Measurements from ENCODE around the gene ITPKB.
"Not testable (repeated sequence)": the region's sequence is repeated elsewhere in the genome, so short reads cannot be mapped to it uniquely, and the experiment has no call there.

The ITPKB gene

DNA sequence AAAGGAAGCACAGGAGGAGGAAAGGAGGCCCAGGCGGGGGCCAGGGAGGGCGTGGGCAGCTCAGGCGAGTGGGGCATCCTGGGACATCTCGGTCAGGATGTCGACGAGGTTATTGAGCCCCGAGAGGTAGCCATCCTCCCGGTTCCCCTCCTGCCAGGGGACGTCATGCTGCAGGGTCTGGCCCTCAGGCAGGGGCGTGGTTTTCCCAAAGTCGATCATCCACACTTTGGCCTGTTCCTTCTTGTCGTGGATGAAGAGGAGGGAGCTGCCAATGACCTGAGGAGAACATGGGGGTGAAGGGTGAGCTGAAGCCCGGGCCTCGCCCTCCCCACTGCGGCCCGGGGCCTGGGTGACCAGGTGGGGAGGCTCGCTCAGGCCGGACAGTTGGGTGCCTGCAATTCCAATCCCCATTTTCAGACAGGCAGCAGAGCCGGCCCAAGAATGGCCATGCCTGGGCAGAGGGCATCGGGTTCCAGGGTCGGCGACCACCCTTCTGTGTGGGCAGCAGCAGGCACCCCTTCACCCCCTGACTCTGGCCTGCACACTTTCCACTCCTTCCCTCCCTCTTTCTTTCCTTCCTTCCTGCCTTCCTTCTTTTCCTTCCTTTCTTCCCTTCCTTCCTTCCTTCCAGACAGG, 104.4 kb downstream of the ITPKB start:
- DNase-seq = no peak

DNA sequence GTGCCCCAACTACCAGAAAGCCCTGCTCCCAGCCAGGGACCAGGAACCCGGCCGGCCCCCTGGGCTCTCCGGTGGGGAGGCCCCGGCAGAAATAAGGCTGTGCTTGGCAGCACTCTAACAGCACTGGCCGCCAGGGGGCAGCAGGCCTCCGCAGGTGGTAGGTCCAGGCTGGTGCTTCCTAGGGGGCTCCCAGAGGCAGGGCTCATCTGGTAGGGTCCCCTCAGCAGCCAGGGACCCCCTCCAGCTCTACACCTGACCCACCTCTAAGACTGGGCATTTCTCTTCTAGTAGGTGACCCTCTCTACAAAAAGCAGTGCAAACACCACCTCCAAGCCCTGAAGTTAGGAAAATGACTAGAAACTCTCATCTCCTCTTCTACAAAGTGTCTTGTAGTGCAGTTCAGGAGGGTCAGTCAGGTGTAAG, 104.9 kb downstream of the ITPKB start:
- DNase-seq = peak; percentile 89

DNA sequence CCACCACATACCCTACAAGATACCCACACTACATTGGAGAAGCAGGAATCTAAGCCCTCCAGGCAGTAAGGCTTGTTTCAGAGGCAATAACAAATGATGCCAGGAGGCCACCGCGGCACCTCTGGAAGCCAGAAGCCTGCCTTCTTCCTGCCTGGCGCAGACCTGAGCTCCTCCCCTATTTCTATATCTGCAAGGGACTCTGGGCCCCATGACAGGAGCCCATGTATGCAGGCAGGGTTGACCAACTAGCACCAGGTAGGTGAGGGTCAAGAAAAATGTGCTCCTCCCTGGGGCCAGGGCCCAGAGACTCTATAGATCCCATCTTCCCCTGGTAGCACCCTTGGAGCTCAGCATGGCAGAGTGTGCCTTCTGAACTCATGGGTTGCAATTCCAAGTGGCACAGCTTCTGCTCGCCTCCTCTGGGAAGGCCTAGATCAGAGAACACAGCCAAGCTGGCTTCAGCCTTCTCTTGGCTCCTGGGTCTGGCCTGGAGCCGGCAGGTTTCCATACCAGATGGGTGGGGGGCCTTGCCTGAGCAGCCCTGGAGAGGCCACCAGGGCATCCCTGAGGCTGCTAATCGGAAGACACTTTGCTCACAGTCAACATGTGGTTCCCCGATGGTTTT, 105.4 kb downstream of the ITPKB start:
- no peak for DNase-seq

DNA sequence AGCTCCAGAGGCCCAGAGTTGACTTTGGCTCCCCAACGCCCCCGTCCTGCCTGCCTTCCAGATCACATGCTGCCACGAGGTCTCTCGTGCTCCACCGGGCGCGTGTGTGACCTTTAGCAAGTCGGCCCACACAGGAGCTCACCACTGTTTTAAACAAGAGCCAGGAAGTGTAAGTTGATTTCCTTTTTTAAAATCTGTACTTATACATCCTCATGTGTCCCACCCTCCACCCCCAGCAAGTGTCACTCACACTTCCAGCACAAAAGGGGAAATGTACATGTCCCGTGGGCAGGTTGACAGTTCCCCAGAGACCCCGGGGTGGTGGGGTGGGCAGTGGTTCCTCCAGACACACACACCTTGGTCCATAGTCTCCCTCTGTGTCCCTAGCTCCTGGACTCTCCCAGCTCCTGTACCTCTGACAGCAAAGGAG, 106.1 kb downstream of the ITPKB start:
- peak; percentile 45 for DNase-seq

DNA sequence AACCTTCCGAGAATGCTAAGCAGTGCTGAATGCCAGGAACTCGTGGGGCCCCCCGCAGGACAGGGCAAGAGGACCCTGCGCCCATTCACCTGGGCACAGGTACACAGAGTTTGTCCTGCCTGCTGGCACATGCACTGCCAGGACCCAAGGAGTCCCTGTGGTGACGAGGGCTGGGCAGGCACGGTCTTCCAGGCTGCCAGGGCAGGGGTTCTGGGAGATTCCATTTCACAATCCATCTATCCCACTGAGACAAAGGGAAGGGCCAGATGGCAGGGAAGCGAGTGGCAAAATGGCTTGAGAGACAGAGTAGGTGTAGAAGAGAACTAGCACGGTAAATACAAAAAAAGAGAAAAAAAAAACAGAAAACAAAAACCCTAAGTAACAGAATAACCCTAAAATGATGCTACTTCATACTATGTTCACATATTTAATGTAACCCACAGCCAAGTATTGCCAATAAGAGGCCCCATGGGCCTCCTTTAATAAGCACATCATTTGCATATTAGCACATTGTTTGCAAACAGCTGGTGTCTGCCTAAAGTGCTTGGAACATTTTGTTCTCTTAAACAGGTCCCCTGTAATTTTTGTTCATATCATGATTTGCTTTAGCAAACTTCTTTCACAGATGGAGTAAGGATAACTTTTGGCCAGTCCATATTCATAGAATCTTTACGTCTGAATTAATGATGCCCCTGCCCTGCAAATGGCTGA, 106.8 kb downstream of the ITPKB start:
- no peak for DNase-seq

DNA sequence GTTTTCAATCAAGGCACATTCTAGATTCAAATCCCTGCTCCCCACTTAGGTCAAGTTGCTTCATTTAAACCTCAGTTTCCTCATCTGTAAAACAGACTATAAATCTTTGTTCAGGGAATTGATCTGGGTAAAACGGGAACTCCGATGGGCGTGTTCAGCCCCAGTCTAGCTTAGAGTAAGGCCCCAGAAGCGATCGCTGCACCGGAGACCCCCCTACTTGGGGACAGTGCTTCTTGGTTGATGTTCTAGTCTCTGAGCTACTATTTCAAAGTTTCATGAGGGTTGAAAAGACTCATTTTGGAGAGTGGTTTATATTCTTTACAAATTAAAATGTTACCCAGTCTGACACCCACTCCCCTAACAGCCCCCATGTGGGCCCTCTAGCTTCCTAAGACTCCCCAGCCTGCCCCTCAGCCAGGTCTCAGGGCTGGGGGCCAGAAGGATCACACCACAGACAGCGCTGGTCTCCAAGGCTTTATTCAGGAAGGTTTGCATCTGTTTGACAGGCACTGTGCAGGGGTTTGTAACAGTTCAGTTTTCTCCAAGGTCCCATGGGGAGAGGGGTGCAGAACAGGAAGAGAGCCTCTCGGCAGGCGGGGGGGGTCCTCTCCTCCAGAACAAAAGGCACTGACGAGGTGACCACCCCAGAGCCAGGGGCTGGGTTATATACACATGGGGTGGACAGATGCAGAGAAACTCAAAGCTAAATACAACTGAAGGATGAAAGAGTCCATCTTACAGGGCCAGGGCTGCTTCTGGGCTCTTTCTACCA, 107.7 kb downstream of the ITPKB start:
- DNase-seq = no peak

DNA sequence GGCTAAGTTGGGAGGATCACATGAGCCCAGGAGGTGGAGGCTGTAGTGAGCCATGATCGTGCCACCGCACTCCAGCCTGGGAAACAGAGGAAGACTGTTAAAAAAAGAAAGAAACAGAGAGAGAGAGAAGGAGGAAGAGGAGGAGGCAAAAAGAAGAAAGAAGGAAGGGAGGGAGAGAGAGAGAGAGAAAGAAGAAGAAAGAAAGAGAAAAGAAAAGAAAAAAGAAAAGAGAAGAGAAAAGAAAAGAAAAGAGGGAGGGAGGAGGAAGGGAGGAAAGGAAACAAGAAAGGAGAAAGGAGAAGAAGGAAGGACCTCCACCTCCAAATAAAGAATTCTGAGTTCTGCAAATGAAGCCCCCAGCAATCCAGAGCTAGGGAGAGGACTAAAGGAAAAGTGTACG, 108.5 kb downstream of the ITPKB start:
- DNase-seq = no peak

DNA sequence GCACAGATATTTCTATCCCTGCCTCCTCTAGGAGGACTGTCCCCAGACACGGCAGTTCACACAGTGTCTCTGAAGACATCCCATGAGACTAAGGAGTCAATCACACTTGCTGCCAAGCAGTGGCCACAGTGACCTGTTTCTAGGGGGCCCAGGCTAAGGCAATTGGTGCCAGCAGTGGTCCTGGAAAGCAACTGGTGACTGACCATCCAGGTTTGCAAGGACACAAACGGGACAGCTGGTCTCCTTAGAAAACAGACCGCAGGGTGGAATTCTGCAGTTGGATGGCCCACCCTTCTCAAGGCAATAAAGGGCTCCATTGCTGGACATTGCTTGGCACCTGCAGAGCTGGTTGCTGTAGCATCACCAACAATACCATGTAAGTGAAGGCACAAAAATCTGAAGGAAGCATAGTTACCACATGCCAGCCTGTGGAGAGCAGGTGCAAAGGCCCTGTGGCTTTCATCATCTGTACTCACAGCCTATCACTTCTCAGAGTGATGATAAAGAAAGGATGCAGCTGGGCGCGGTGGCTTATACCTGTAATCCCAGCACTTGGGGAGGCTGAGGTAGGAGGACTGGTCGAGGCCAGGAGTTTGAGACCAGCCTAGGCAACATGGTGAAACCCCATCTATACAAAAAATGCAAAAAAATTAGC, 109.1 kb downstream of the ITPKB start:
- no peak for DNase-seq

DNA sequence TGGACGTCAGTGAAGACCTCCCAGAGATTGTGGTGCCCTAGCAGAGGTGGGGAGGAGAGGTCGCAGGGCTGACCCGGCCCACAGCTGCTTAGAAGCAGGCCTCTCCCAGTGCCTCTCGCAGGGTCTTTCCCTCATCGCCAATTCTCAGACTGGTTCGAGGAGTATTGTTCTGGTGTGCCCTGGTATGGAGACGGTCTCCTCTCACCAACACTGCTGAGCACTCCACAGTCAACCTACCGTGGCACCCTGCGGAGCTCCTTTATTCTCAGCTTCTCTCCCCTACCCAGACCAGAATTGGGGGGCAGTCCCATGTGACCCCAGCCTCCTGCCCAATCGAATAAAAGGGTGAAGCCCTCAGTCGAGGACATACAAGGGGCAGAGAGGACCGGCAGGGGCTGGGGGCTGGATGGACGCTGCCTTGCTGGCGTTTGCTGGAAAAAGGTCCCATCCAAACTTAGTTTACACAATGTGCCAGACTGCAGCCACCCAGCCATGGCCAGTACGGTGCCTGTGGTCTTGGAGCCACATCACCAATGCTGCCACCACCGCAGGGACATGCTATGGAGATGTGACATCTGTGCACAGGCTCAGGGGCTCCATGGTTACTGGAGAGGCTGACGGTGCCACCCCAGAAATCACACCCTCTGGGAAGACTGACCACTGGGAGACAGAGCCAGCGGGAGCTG, 109.7 kb downstream of the ITPKB start:
- DNase-seq = no peak

DNA sequence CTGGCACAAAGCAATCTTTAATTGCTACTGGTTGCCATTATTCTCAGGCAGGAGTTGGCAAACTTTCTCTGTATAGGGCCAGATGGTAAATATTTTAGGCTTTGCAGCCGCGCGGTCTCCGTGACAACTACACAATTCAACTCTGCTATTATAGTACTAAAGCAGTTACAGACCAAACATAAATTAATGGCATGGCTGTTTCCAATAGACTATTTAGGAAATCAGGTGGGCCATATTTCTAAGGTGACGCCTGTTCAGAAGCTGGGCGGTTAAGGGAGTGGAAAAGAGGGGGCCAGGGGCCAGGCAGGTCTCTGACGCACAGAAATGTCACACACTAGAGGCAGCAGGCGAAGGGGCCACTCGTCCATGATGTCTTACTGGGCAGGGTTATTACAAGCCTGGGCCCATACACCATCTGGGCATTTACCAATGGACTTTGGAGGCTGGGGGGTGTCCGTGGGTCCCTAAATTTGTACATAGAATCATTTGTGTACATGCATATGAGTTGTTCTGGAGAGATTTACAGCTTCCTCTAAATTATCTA, 110.4 kb downstream of the ITPKB start:
- DNase-seq = no peak

DNA sequence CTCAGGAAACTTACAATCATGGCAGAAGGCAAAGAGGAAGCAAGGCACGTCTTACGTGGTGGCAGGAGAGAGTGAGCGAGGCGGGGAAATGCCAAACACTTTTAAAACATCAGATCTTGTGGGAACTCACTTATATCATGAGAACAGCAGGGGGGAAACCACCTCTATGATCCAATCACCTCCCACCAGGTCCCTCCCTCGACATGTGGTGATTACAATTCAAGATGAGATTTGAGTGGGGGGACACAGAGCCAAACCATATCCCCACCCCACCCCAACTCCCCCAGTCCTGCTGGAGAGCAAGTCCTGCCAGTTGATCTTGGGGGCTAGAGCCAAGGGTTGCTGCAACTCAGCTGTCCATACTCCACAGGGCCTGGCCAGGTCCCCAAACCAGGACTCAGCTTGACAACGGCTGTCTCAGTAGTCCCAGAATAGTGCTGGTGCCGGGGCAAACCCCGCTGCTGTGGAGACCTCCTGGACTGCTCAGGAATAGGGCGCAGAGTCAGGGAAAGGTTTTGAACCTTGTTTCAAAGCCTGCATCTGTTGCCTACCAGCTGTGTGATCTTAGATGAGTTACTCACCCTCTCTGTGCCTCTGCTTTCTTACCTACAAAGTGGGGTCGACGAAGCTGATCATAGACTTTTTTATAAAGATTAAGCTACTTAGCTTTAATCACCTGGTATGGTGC, 111.0 kb downstream of the ITPKB start:
- DNase-seq = no peak

DNA sequence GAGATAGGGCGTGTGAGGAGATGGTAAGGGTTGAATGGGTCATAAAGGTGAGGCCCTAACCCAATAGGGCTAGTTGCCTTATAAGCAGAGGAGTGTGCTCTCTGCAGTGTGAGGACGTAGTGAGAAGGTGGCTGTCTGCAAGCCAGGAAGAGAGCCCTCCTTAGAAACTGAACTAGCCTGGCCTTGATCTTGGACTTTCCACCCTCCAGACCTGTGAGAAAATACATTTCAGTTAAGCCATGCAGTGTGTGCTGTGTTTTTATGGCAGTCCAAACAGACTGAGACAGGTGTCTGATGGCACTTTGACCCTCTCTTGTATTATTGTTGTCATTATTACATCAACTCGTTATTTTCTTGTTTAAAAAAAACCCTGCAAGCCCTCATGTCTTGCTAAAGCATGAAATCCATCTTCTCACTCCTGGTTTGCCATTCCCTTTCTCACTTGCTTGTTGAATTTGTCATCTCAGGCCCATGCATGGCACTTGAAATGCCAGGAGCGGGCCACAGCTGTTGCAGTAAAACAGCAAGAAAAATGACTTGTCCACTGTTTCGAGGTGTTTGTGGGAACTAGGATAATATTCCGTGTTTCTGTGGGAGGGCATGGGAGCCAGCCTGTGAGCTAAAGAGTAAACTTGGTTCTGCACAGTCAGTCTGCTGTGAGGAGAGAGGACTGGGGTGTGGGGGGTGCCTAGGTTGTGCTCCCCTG, 111.9 kb downstream of the ITPKB start:
- no peak for DNase-seq

DNA sequence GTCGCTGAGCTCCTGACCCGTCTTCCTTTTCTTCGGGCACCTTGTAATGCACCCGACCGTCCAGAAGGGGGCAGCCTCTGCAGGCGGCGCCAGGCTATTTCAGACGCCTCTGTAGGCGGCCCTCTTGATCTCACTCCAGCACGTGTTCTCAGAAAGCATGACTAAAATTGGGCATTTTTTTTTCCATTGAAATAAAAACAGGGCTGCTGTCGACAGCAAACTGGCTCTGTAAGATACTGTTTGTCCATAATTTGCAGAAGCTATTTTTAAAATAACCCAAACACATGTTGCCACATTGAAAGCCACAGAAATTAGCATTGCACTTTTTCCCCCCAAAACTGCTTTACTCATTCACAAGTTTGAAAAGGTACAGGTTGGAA, 112.5 kb downstream of the ITPKB start:
- DNase-seq = peak; percentile 80

DNA sequence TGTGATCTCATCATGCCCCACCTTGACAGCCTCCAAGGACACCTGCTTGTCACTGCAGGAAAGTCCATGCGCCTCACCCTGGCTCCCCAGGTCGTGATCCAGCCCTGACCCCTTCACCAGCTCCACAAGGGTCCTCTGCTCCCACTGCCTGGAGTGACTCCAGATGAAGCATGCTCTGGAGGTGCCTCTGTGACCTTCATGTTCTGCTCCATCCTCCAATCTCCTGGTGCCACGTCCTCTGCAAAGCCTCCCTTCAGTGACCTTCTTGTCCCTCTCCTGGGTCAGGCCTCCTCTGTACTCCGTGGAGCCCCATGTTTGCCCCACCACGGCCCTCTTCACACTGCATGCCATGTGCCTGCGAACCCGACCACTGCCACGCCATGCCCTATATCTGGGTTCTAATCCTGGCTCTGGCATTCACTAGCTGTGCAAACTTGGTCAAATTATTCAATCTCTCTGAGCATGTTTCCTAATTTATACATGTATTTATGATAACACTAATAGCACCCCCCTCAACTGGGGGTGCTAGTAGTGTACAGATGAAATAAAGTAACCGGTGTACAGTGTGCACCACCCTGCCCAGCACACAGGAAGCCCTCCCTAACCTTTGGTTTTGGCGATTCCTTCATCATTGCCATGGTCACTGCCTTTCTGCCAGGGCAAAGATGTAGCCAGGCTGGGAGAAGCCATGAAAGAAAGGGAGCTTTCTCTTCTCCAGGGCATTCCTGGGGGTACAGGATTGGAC, 113.1 kb downstream of the ITPKB start:
- no peak for DNase-seq

DNA sequence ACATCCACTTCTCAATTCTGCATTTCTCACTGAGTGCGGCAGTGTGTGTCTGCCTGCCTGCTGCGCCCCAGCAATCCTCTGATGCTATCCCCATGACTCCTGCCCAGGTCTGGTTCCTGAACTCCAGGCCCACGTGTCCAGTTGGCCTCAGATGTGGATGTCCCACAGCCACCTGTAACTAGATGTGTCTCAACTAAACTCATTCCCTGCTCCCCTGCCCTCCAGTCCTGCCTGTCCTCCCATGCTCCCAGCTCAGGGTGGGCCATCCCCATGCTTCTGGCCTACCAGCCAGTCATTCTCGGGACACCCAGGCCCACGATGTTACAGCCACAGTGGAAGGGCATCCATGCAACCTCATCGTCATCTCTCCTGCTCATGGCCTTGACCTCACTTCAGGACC, 113.8 kb downstream of the ITPKB start:
- DNase-seq = no peak

DNA sequence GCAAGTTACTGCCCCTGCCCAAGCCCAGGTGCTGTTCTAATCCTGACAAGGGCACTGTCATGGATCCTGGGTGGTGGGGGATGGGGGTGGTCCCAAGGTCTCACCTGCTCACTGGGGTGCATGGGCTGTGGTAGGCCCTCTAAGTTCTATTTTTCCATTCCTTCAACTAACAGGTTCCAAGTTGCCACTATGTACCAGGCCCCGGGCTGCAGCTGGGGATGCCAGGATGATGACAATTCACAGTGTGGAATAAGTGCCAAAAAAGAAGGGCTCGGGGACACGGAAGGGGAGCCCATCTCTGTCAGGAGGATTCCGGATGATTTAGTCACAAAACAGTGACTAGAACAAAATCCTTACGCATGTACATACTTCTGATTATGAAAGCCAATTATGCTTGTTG, 114.6 kb downstream of the ITPKB start:
- DNase-seq = no peak

DNA sequence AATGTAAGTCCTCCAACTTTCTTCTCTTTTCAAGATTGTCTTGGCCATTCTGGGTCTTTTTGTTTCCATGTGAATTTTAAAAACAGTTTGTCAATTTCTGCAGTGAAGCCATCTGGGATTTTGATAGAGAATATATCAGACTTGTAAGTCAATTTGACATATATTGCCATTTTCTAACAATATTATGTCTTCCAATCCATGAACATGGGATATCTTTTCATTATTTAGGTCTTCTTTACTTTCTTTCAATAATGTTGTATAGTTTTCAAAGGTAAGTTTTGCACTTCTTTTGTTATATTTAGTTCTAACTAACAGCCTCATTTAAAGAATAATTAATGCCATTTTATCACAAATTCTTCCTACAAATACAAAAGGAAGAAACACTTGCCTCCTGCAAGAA, 117.1 kb downstream of the ITPKB start:
- DNase-seq = no peak

DNA sequence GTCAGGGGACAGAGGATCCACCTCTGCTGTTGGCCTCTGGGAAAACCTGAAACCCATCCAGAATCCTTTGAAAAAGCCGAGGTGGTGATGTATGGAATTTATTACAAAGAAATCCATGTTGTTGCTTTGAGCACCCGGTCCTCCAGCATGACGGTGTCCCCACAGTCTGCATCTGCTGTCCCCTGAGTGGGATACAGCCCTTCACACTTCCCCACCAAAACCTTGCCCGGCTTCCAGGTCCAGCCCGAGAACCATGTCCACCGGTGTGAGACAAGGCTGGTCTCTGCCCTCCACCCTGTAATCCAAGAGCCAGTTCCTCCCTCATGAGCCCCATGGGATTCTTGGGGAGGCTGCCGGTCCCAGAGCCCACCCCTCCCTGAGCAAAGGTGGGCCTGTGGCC, 120.1 kb downstream of the ITPKB start:
- no peak for DNase-seq

DNA sequence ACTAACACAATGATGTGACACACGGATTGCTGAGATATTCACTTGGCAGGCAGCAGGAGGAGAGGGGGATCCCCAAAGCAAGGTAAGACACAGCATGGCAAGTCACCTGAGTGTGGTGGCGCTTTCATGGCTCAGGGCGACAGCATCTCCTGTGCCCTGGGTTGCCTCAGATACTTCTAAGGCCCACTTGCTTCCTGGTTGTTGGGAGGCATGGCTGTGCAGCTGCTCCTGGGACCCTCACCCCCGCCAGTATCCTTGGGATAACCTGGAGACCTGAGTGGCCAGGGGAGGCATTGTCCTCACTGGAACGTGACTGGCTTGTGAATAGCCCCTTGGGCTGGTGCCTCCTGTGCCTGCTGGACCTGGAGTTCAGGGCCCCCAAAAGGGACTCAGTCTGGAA, 120.7 kb downstream of the ITPKB start:
- DNase-seq = no peak

DNA sequence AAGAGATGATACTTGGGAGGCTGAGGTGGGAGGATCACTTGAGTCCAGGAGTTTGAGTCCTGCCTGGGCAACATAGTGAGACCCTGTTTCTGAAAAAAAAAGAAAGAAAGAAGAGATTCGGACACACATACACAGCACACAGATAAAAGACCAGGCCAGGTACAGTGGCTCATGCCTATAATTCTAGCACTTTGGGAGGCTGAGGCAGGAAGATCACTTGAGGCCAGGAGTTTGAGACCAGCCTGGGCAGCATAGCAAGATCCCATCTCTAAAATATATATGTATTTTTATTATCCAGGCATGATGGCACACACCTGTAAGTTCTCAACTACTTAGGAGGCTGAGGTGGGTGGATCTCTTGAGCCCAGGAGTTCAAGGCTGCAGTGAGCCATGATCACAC, 121.4 kb downstream of the ITPKB start:
- not testable (repeated sequence) for DNase-seq
